AG04450 (cell line): ENCODE results near the gene ALKBH6. TPM values are rescaled to one million over a fixed set of nuclear protein-coding genes. Genes with fewer than 3 reads are reported as not detected.

ENCODE experiments used
- CTCF ChIA-PET: fragments of 300-600, 350-600 bp; formaldehyde crosslinking; extraction: SDS; loops from one replicate; lab custom pipeline; 2022; ENCODE audit warnings: antibody characterized with exemption, inconsistent platforms; lab: Charles Lee
- POLR2A ChIA-PET: fragments of 350-600 bp; formaldehyde crosslinking; extraction: SDS; loops from one replicate; lab custom pipeline; 2021; ENCODE audit warnings: antibody characterized with exemption, inconsistent platforms; lab: Yijun Ruan, JAX
- DNase-seq: peaks from one replicate; pipeline ENCODE4 v3.0.0-alpha.2; 2011; ENCODE audit warnings: low read depth, low spot score
- H3K27ac ChIP-seq: one replicate; pipeline ENCODE4 v1.5.1; 2012; ENCODE audit warnings: low read depth, low read length, control low read depth
- H3K27me3 ChIP-seq: one replicate; pipeline ENCODE4 v1.6.0; 2012; ENCODE audit warnings: low read length; ENCODE audit not compliant: control insufficient read depth, insufficient read depth
- H3K4me3 ChIP-seq: 2 replicates; pipeline ENCODE4 v1.5.1; 2011; ENCODE audit warnings: mild to moderate bottlenecking, low read depth, low read length, control low read depth
- H3K9me3 ChIP-seq: 2 replicates; pipeline ENCODE4 v1.5.1; 2012; ENCODE audit warnings: low read length; ENCODE audit not compliant: control insufficient read depth, insufficient read depth
- polyA plus RNA-seq: library from polyadenylated mRNA; depleted of rRNA; stranded (reverse); fragments of >200 nt; gene quantifications from 2 replicates; pipeline ENCODE4 v1.2.3, GENCODE V29; 2011; rRNA removed
- TF ChIP-seq, protein P1 (sequence below): IDR thresholded peaks from 2 replicates; pipeline ENCODE4 v1.5.1; 2011; ENCODE audit warnings: low read depth, low read length, control low read depth, inconsistent platforms

ALKBH6 gene
- polyA plus RNA-seq, 1 experiment: 21.2 TPM

DNA sequence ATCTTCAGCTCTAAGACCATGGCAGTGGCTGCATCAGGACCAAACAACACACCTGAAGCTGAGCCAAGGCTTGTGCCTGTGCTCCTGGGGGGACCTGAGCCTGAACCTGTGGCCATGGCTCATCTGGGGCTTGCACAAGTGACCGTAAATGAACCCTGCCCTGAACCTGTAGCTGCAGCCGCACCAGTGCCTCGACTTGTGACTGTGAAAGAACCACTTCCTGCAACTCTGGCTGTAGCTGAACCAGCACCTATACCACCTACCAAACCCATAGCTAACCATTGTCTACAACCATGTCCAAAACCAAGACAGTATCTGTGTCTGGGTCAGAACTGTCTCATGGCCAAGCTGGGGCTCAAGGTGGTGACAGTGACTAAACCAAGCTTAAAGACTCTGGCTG, 47.2 kb downstream of the ALKBH6 start:
- TF ChIP-seq, protein P1, sequence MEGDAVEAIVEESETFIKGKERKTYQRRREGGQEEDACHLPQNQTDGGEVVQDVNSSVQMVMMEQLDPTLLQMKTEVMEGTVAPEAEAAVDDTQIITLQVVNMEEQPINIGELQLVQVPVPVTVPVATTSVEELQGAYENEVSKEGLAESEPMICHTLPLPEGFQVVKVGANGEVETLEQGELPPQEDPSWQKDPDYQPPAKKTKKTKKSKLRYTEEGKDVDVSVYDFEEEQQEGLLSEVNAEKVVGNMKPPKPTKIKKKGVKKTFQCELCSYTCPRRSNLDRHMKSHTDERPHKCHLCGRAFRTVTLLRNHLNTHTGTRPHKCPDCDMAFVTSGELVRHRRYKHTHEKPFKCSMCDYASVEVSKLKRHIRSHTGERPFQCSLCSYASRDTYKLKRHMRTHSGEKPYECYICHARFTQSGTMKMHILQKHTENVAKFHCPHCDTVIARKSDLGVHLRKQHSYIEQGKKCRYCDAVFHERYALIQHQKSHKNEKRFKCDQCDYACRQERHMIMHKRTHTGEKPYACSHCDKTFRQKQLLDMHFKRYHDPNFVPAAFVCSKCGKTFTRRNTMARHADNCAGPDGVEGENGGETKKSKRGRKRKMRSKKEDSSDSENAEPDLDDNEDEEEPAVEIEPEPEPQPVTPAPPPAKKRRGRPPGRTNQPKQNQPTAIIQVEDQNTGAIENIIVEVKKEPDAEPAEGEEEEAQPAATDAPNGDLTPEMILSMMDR: no peak
- ChIA-PET CTCF (no interaction called here), POLR2A (no interaction called here)

DNA sequence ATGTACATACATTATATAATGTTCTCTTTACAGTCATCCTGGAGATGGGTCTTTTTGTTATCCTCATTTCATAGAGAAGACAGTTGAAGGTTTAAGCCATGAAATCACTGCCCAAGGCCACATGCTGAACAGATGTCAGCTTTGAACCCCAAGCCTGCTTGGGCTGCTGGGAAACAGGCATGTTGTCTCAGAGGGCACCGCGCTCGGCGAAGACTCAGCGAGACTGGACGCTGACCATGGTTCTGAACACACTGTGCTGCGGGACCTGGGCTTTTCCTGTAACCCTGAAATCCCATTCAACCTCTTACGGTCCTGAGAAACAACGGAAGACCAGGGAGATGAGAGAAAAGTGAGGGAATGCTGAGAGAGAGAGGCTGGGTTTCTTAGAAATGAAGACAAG, 50.5 kb downstream of the ALKBH6 start:
- ChIA-PET CTCF (interaction anchor here (2.5 kb wide), 1 partner anchor 17 kb away, joined by 6 read pairs; no protein-coding TSS in a partner anchor), POLR2A (no interaction called here)
- TF ChIP-seq, protein P1: no peak
- Histone ChIP-seq H3K4me3 (no peak overlapping the region), H3K27me3 (peaks cover 15% of the 10 kb centered on the region), H3K27ac (no peak overlapping the region), H3K9me3 (no peaks in the 10 kb centered on the region; the same call in 1 of the 2 replicates)
- peak; percentile 21 for DNase-seq

More for the DNA sequence above, 47.2 kb downstream of the ALKBH6 start:
- H3K27ac ChIP-seq: no peak overlapping the region
- peaks cover 2% of the 10 kb centered on the region for H3K27me3 ChIP-seq
- H3K9me3 ChIP-seq: no peaks in the 10 kb centered on the region
- no peak overlapping the region for H3K4me3 ChIP-seq
- DNase-seq: no peak

DNA sequence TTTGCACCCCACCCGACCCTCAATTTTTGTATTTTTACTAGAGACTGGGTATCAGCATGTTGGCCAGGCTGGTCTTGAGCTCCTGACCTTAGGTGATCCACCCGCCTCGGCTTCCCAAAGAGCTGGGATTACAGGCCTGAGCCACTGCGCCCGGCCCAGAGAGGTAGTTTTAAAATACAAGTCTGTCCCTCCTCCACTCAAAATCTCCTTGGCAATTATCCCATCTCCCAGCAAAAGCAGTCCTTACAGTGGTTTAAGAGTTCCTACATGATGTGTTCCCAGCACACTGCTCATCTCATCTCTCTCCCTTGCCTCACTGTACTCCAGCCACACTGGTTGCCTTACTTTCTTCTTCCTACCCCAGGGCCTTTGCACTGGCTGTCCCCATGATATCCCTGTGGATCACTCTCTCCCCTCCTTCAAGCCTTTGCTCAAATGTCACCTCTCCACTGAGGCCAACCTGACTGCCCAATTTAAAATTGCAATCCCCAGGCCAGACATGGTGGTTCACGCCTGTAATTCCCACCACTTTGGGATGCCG, 53.5 kb downstream of the ALKBH6 start:
- Histone ChIP-seq H3K4me3 (no peak overlapping the region), H3K27ac (no peak overlapping the region), H3K9me3 (no peaks in the 10 kb centered on the region; the same call in 1 of the 2 replicates), H3K27me3 (peaks cover 32% of the 10 kb centered on the region)
- CTCF ChIA-PET: no interaction called here
- POLR2A ChIA-PET: no interaction called here
- DNase-seq: no peak
- TF ChIP-seq, protein P1: no peak

DNA sequence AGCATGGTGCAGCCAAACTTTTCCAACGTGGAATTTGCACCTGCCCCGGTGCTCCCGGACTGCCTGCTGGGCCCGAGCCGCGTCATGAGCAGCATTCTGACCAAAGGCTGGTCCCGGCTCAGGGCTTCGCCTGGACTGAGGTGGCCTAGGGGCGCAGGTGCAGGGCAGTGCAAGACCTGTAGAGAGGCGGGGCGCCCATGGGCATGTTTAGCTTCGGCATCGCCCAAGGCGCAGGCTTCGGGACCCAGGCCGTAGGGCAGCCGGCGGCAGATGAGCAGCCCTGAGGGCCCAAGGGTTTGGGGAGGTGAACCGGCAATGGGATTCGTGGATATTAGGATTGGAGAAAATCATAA, 54.1 kb downstream of the ALKBH6 start:
- no peak for DNase-seq
- TF ChIP-seq, protein P1: no peak
- Histone ChIP-seq H3K27me3 (peaks cover 32% of the 10 kb centered on the region), H3K4me3 (no peak overlapping the region), H3K27ac (no peak overlapping the region), H3K9me3 (no peaks in the 10 kb centered on the region; the same call in 1 of the 2 replicates)
- CTCF ChIA-PET: no interaction called here
- POLR2A ChIA-PET: no interaction called here

Other genes with a start within 250 kb of the ALKBH6 start
- 0.82 and 1.2 TPM in 2 replicates for gene ARHGAP33, start 238.6 kb downstream of the ALKBH6 start, polyA plus RNA-seq
- not detected in 2 replicates for gene PRODH2, start 201.4 kb downstream of the ALKBH6 start, polyA plus RNA-seq
- not detected in 2 replicates for gene NPHS1, start 161.7 kb downstream of the ALKBH6 start, polyA plus RNA-seq
- not detected in 2 replicates for gene KIRREL2, start 157.3 kb downstream of the ALKBH6 start, polyA plus RNA-seq
- gene APLP1, start 145.6 kb downstream of the ALKBH6 start, polyA plus RNA-seq: 6.8 and 10.9 TPM in 2 replicates
- 1.5 and 2.3 TPM in 2 replicates for gene NFKBID, start 113.7 kb downstream of the ALKBH6 start, polyA plus RNA-seq
- gene HCST, start 111.7 kb downstream of the ALKBH6 start, polyA plus RNA-seq: 0.31 and 0.42 TPM in 2 replicates
- gene TYROBP, start 105.9 kb downstream of the ALKBH6 start, polyA plus RNA-seq: not detected in 2 replicates
- 0.69 and 1.1 TPM in 2 replicates for gene LRFN3, start 77.8 kb downstream of the ALKBH6 start, polyA plus RNA-seq
- 7.5 and 8.3 TPM in 2 replicates for gene SDHAF1, start 19.0 kb downstream of the ALKBH6 start, polyA plus RNA-seq
- gene SYNE4, start 5.4 kb downstream of the ALKBH6 start, polyA plus RNA-seq: 0.07 and 0.14 TPM in 2 replicates
- gene CLIP3, start 18.7 kb upstream of the ALKBH6 start, polyA plus RNA-seq: 18.1 and 29.4 TPM in 2 replicates
- gene THAP8, start 40.1 kb upstream of the ALKBH6 start, polyA plus RNA-seq: 3.9 and 5.6 TPM in 2 replicates
- gene WDR62, start 40.7 kb upstream of the ALKBH6 start, polyA plus RNA-seq: 1.1 and 1.2 TPM in 2 replicates
- not detected in 2 replicates for gene OVOL3, start 96.9 kb upstream of the ALKBH6 start, polyA plus RNA-seq
- gene POLR2I, start 100.7 kb upstream of the ALKBH6 start, polyA plus RNA-seq: 37.7 and 62.9 TPM in 2 replicates
- gene TBCB, start 101.3 kb upstream of the ALKBH6 start, polyA plus RNA-seq: 186 and 204 TPM in 2 replicates
- 895 and 966 TPM in 2 replicates for gene CAPNS1, start 125.9 kb upstream of the ALKBH6 start, polyA plus RNA-seq
- gene COX7A1, start 138.2 kb upstream of the ALKBH6 start, polyA plus RNA-seq: 6.8 and 15.0 TPM in 2 replicates
- gene ZNF565, start 200.5 kb upstream of the ALKBH6 start, polyA plus RNA-seq: 3.3 and 3.4 TPM in 2 replicates
- gene ZNF146, start 200.9 kb upstream of the ALKBH6 start, polyA plus RNA-seq: 82.2 and 107 TPM in 2 replicates